CD4-positive, alpha-beta memory T cell (primary cell): ENCODE results near the gene ARID1A. TPM values are rescaled to one million over a fixed set of nuclear protein-coding genes. Genes with fewer than 3 reads are reported as not detected.

Experiments used
- CTCF ChIA-PET: fragments of 350-600 bp; sonication (Branson Sonifier 250); formaldehyde crosslinking; loops from one replicate; lab custom pipeline; 2021; ENCODE audit warnings: inconsistent platforms; ENCODE audit not compliant: partially characterized antibody; lab: Charles Lee
- POLR2A ChIA-PET: fragments of 350-600 bp; sonication (Branson Sonifier 250); formaldehyde crosslinking; loops from one replicate; lab custom pipeline; 2021; ENCODE audit not compliant: partially characterized antibody; lab: Charles Lee
- DNase-seq, 5 donors: peaks; one replicate each; pipeline versions ENCODE4 v3.0.0 to v3.0.0-alpha.2; 2020 to 2022; ENCODE audit warnings: mixed read lengths in 1 of 5
- H3K27ac ChIP-seq: one replicate; pipeline ENCODE4 v1.7.0; 2013; ENCODE audit warnings: low read depth, low read length
- H3K27me3 ChIP-seq: 2 replicates; pipeline ENCODE4 v1.7.0; 2013; ENCODE audit warnings: mild to moderate bottlenecking, low read length, moderate library complexity; ENCODE audit not compliant: insufficient read depth
- H3K36me3 ChIP-seq: 2 replicates; pipeline ENCODE4 v1.7.0; 2013; ENCODE audit warnings: mild to moderate bottlenecking, low read length, moderate library complexity; ENCODE audit not compliant: insufficient read depth
- H3K4me1 ChIP-seq: 2 replicates; pipeline ENCODE4 v1.7.0; 2013; ENCODE audit warnings: mild to moderate bottlenecking, low read length, moderate library complexity; ENCODE audit not compliant: insufficient read depth
- H3K4me3 ChIP-seq, 2 donors: one replicate each; pipeline ENCODE4 v1.7.0; 2013; ENCODE audit warnings: low read length in 2 of 2, mild to moderate bottlenecking in 1 of 2
- H3K9me3 ChIP-seq, 2 donors: one replicate each; pipeline ENCODE4 v1.7.0; 2013; ENCODE audit warnings: low read length in 2 of 2, control low read depth in 1 of 2; ENCODE audit not compliant: control insufficient read depth in 1 of 2
- H3K27ac Mint-ChIP-seq, 7 donors: one replicate each; pipeline ENCODE4 v1.8.0; 2020 to 2021; ENCODE audit warnings: mixed read lengths in 7 of 7, mild to moderate bottlenecking in 6 of 7, inconsistent platforms in 3 of 7, moderate library complexity in 3 of 7
- H3K27me3 Mint-ChIP-seq, 2 donors: one replicate each; pipeline ENCODE4 v1.8.0; 2020 to 2021; ENCODE audit warnings: mixed read lengths in 2 of 2
- H3K36me3 Mint-ChIP-seq, 2 donors: one replicate each; pipeline ENCODE4 v1.8.0; 2020 to 2021; ENCODE audit warnings: mixed read lengths in 2 of 2, inconsistent platforms in 1 of 2, mild to moderate bottlenecking in 1 of 2
- H3K4me1 Mint-ChIP-seq, 4 donors: one replicate each; pipeline ENCODE4 v1.8.0; 2020 to 2021; ENCODE audit warnings: mixed read lengths in 4 of 4, mild to moderate bottlenecking in 1 of 4
- H3K4me3 Mint-ChIP-seq, 8 donors: one replicate each; pipeline ENCODE4 v1.8.0; 2020 to 2021; ENCODE audit warnings: mixed read lengths in 8 of 8, mild to moderate bottlenecking in 7 of 8, moderate library complexity in 6 of 8, inconsistent platforms in 3 of 8
- H3K9me3 Mint-ChIP-seq, 8 donors: one replicate each; pipeline ENCODE4 v1.8.0; 2020 to 2021; ENCODE audit warnings: mixed read lengths in 8 of 8, mild to moderate bottlenecking in 5 of 8, inconsistent platforms in 3 of 8, moderate library complexity in 1 of 8
- intact Hi-C: fragments of 100-400 bp; cut with micrococcal nuclease; formaldehyde crosslinking; loops from one replicate; pipeline ENCODE4 v1.15.1; 2023
- polyA plus RNA-seq, 2 donors: library from polyadenylated mRNA; unstranded; fragments of 300-500 nt; fragmentation: Illumina TruSeq; gene quantifications; one replicate each; pipeline ENCODE4 v1.2.3, GENCODE V29; 2021
- total RNA-seq, 2 experiments: library from RNA; stranded (reverse); gene quantifications; one replicate each; pipeline ENCODE4 v1.2.3, GENCODE V29; 2021

The ARID1A gene
- total and polyA plus RNA-seq, 4 experiments from 2014 or later, result 4.2 to 127 (median 71.2) TPM

GRCh38 chr1:26693599-26694572 is 1.9 kb upstream of the ARID1A start:
- CTCF ChIA-PET, result interaction anchor here (0.6 to 4.7 kb wide), 16 partner anchors 8 to 437 kb away, joined by 3 to 88 read pairs (median 4); partner anchors contain the start of gene PIGV

GRCh38 chr1:26694638-26695355 is 1.0 kb upstream of the ARID1A start:
- peak overlapping the region; percentile 94 to 98 (median 96) for H3K27ac Mint-ChIP-seq
- H3K4me3 ChIP-seq, result peak overlapping the region; percentile 87 to 96

More at GRCh38 chr1:26693599-26694572, 1.9 kb upstream of the ARID1A start:
- intact Hi-C loops, result loop anchor here (5.0 to 10.0 kb wide), 2 partner anchors 92 to 189 kb away; no protein-coding TSS in a partner anchor
- Mint-ChIP-seq H3K27ac (peak overlapping the region; percentile 94 to 98 (median 96)), H3K36me3 (peaks cover 0 to 7% of the 10 kb centered on the region in 2 donors), H3K27me3 (no peaks in the 10 kb centered on the region), H3K4me1 (peaks cover 21 to 36% (median 29%) of the 10 kb centered on the region in 4 donors), H3K4me3 (peak overlapping the region; percentile 91 to 98 (median 94)), H3K9me3 (peaks cover 0 to 2% (median 0%) of the 10 kb centered on the region in 8 donors)
- peak overlapping the region; percentile 76 for H3K27ac ChIP-seq
- no peaks in the 10 kb centered on the region for H3K9me3 ChIP-seq
- peak overlapping the region; percentile 85 to 93 for H3K4me3 ChIP-seq
- no peaks in the 10 kb centered on the region for H3K36me3 ChIP-seq
- peaks cover 35% of the 10 kb centered on the region for H3K4me1 ChIP-seq
- no peaks in the 10 kb centered on the region for H3K27me3 ChIP-seq
- no peak for DNase-seq
- POLR2A ChIA-PET, result interaction anchor here (0.6 to 16.5 kb wide), 29 partner anchors 10 to 1462 kb away, joined by 3 to 595 read pairs (median 6); partner anchors contain the start of genes GPATCH3, GPN2, PIGV and SYF2

GRCh38 chr1:26696119-26696653 is 371 bp downstream of the ARID1A start:
- H3K36me3 Mint-ChIP-seq, result peaks cover 0 to 7% of the 10 kb centered on the region in 2 donors
- Histone ChIP-seq H3K4me3 (peak overlapping the region in 1 of 2 donors; percentile 96), H3K27ac (peak overlapping the region; percentile 76), H3K27me3 (no peaks in the 10 kb centered on the region), H3K9me3 (no peaks in the 10 kb centered on the region), H3K36me3 (no peaks in the 10 kb centered on the region), H3K4me1 (peaks cover 58% of the 10 kb centered on the region)
- peak in 1 of 5 donors; percentile 56 for DNase-seq
- no peaks in the 10 kb centered on the region for H3K27me3 Mint-ChIP-seq
- POLR2A ChIA-PET, result interaction anchor here (0.6 to 16.5 kb wide), 22 partner anchors 11 to 207 kb away, joined by 3 to 595 read pairs (median 6); partner anchors contain the start of genes GPN2 and PIGV
- CTCF ChIA-PET, result interaction anchor here (2.7 to 5.0 kb wide), 4 partner anchors 19 to 93 kb away, joined by 8 to 51 read pairs (median 26); partner anchors contain the start of gene PIGV
- H3K4me1 Mint-ChIP-seq, result peaks cover 19 to 35% (median 25%) of the 10 kb centered on the region in 4 donors
- peak overlapping the region in 5 of 8 donors; percentile 77 to 87 (median 82) for H3K4me3 Mint-ChIP-seq
- peaks cover 0 to 2% (median 0%) of the 10 kb centered on the region in 8 donors for H3K9me3 Mint-ChIP-seq
- peak overlapping the region in 1 of 7 donors; percentile 47 for H3K27ac Mint-ChIP-seq
- intact Hi-C loops, result loop anchor here (10.0 kb wide), 1 partner anchor 191 kb away; no protein-coding TSS in a partner anchor

More at GRCh38 chr1:26694638-26695355, 1.0 kb upstream of the ARID1A start:
- Histone ChIP-seq H3K36me3 (no peaks in the 10 kb centered on the region), H3K27ac (peak overlapping the region; percentile 76), H3K9me3 (no peaks in the 10 kb centered on the region), H3K4me1 (peaks cover 44% of the 10 kb centered on the region), H3K27me3 (no peaks in the 10 kb centered on the region)
- POLR2A ChIA-PET, result interaction anchor here (0.6 to 16.5 kb wide), 12 partner anchors 9 to 195 kb away, joined by 3 to 595 read pairs (median 34); partner anchors contain the start of gene PIGV
- intact Hi-C loops, result loop anchor here (1.0 to 10.0 kb wide), 3 partner anchors 50 to 190 kb away; no protein-coding TSS in a partner anchor
- Mint-ChIP-seq H3K4me1 (peaks cover 19 to 36% (median 29%) of the 10 kb centered on the region in 4 donors), H3K27me3 (no peaks in the 10 kb centered on the region), H3K4me3 (peak overlapping the region; percentile 88 to 98 (median 94)), H3K9me3 (peaks cover 0 to 2% (median 0%) of the 10 kb centered on the region in 8 donors), H3K36me3 (peaks cover 0 to 7% of the 10 kb centered on the region in 2 donors)
- DNase-seq, result peak in 2 of 5 donors; percentile 18 to 32
- CTCF ChIA-PET, result interaction anchor here (0.9 to 4.7 kb wide), 4 partner anchors 18 to 96 kb away, joined by 3 to 88 read pairs (median 30); partner anchors contain the start of gene PIGV

GRCh38 chr1:26696654-26697430 is 1.0 kb downstream of the ARID1A start:
- H3K27ac Mint-ChIP-seq, result peak overlapping the region in 6 of 7 donors; percentile 65 to 76 (median 72)
- H3K36me3 Mint-ChIP-seq, result peaks cover 0 to 7% of the 10 kb centered on the region in 2 donors
- Histone ChIP-seq H3K27me3 (no peaks in the 10 kb centered on the region), H3K4me1 (peaks cover 62% of the 10 kb centered on the region), H3K27ac (peak overlapping the region; percentile 76), H3K4me3 (peak overlapping the region in 1 of 2 donors; percentile 74), H3K36me3 (no peaks in the 10 kb centered on the region), H3K9me3 (no peaks in the 10 kb centered on the region)
- peaks cover 19 to 35% (median 25%) of the 10 kb centered on the region in 4 donors for H3K4me1 Mint-ChIP-seq
- H3K27me3 Mint-ChIP-seq, result no peaks in the 10 kb centered on the region
- intact Hi-C loops, result loop anchor here (10.0 kb wide), 1 partner anchor 192 kb away; no protein-coding TSS in a partner anchor
- ChIA-PET CTCF (interaction anchor here (1.3 to 5.0 kb wide), 7 partner anchors 8 to 196 kb away, joined by 3 to 51 read pairs (median 9); partner anchors contain the start of gene PIGV), POLR2A (interaction anchor here (0.6 to 16.5 kb wide), 28 partner anchors 10 to 225 kb away, joined by 3 to 595 read pairs (median 6); partner anchors contain the start of genes GPATCH3, GPN2, HMGN2 and PIGV)
- peaks cover 0 to 2% (median 0%) of the 10 kb centered on the region in 8 donors for H3K9me3 Mint-ChIP-seq
- DNase-seq, result peak; percentile 70 to 88 (median 73)
- H3K4me3 Mint-ChIP-seq, result peak overlapping the region; percentile 68 to 87 (median 80)

- intact Hi-C loops, result loop anchor here (10.0 kb wide), 1 partner anchor 193 kb away; no protein-coding TSS in a partner anchor
- Histone ChIP-seq H3K4me1 (peaks cover 65% of the 10 kb centered on the region), H3K27ac (peak overlapping the region; percentile 76), H3K27me3 (no peaks in the 10 kb centered on the region), H3K9me3 (no peaks in the 10 kb centered on the region), H3K36me3 (peaks cover 2% of the 10 kb centered on the region), H3K4me3 (peak overlapping the region; percentile 55 to 74)
- peaks cover 17 to 29% (median 21%) of the 10 kb centered on the region in 4 donors for H3K4me1 Mint-ChIP-seq
- CTCF ChIA-PET, result interaction anchor here (0.7 to 5.0 kb wide), 13 partner anchors 9 to 197 kb away, joined by 3 to 51 read pairs (median 7); partner anchors contain the start of gene PIGV
- H3K9me3 Mint-ChIP-seq, result peaks cover 0 to 2% (median 0%) of the 10 kb centered on the region in 8 donors
- peak in 2 of 5 donors; percentile 24 to 51 for DNase-seq
- no peak overlapping the region for H3K27ac Mint-ChIP-seq
- H3K4me3 Mint-ChIP-seq, result no peak overlapping the region
- POLR2A ChIA-PET, result interaction anchor here (0.6 to 16.5 kb wide), 28 partner anchors 9 to 228 kb away, joined by 3 to 595 read pairs (median 6); partner anchors contain the start of genes GPATCH3, GPN2, HMGN2 and PIGV
- no peaks in the 10 kb centered on the region for H3K27me3 Mint-ChIP-seq
- peaks cover 0 to 6% of the 10 kb centered on the region in 2 donors for H3K36me3 Mint-ChIP-seq
Observed at GRCh38 chr1:26697431-26697977, 1.7 kb downstream of the ARID1A start.
